Kidney capillary endothelial cell (primary cell): ENCODE measurements around the gene ZNF468.
"Not testable (repeated sequence)": the region's sequence is repeated elsewhere in the genome, so short reads cannot be mapped to it uniquely, and the experiment has no call there.

Source experiments
- DNase-seq: peaks from one replicate; pipeline ENCODE4 v3.0.0-alpha.2; 2018; ENCODE audit warnings: low spot score

Gene ZNF468

GRCh38 chr19:52825765-52826164 lies 31.7 kb downstream of the ZNF468 start:
- no peak for DNase-seq

- DNase-seq: no peak
Observed at GRCh38 chr19:52823676-52824075, 33.7 kb downstream of the ZNF468 start.

- DNase-seq: not testable (repeated sequence)
Observed at GRCh38 chr19:52821204-52821960, 36.0 kb downstream of the ZNF468 start, which contains the start of gene ZNF28. ZNF28 (minus strand) TSS chr19:52821633; CDS start chr19:52817958, 3,675 bp downstream.

GRCh38 chr19:52820472-52821203 lies 36.8 kb downstream of the ZNF468 start:
- not testable (repeated sequence) for DNase-seq

- DNase-seq: no peak
Observed at GRCh38 chr19:52809801-52810200, 47.6 kb downstream of the ZNF468 start.

- DNase-seq: not testable (repeated sequence)
Observed at GRCh38 chr19:52799950-52800640, 57.3 kb downstream of the ZNF468 start.

- no peak for DNase-seq
Observed at GRCh38 chr19:52789440-52789839, 68.0 kb downstream of the ZNF468 start.
